Fibroblast of lung (primary cell): Measurements from ENCODE around the gene DENND5B. TPM values are rescaled to one million over a fixed set of nuclear protein-coding genes. Genes with fewer than 3 reads are reported as not detected.

Experiments used
- DNase-seq, 2 donors: peaks; one replicate each; pipeline versions ENCODE4 v3.0.0 to v3.0.0-alpha.2; 2010; ENCODE audit warnings: low read depth in 2 of 2
- H2AFZ ChIP-seq: 2 replicates; pipeline ENCODE4 v1.5.1; 2012; ENCODE audit warnings: low read length, control low read depth, inconsistent platforms
- H3K27ac ChIP-seq: 2 replicates; pipeline ENCODE4 v1.5.1; 2011; ENCODE audit warnings: low read length, control low read depth; ENCODE audit not compliant: insufficient read depth
- H3K27me3 ChIP-seq: 2 replicates; pipeline ENCODE4 v1.5.1; 2011; ENCODE audit warnings: mild to moderate bottlenecking, low read length; ENCODE audit not compliant: control insufficient read depth, insufficient read depth
- H3K36me3 ChIP-seq: 2 replicates; pipeline ENCODE4 v1.5.1; 2011; ENCODE audit warnings: low read length; ENCODE audit not compliant: control insufficient read depth, insufficient read depth
- H3K4me1 ChIP-seq: 2 replicates; pipeline ENCODE4 v1.5.1; 2011; ENCODE audit warnings: low read length; ENCODE audit not compliant: control insufficient read depth, insufficient read depth; ENCODE audit errors: extremely low read depth
- H3K4me2 ChIP-seq: 2 replicates; pipeline ENCODE4 v1.5.1; 2011; ENCODE audit warnings: low read length, control low read depth; ENCODE audit not compliant: insufficient read depth; ENCODE audit errors: extremely low read depth
- H3K4me3 ChIP-seq, 4 experiments: fragments of 200-600 bp in 1 of 4; sonication (generic) in 1 of 4; replicated peaks in 1 of 4; 2 replicates each; pipeline ENCODE4 v1.5.1; 2011 to 2016; ENCODE audit warnings: low read length in 4 of 4, low read depth in 3 of 4, mild to moderate bottlenecking in 3 of 4, control low read depth in 2 of 4, inconsistent platforms in 1 of 4, mixed read lengths in 1 of 4; ENCODE audit not compliant: insufficient read depth in 1 of 4; ENCODE audit errors: control extremely low read depth in 1 of 4
- H3K79me2 ChIP-seq: 2 replicates; pipeline ENCODE4 v1.5.1; 2012; ENCODE audit warnings: mild to moderate bottlenecking, low read length, inconsistent platforms; ENCODE audit not compliant: control insufficient read depth, insufficient read depth
- H3K9ac ChIP-seq: 2 replicates; pipeline ENCODE4 v1.5.1; 2011; ENCODE audit warnings: mild to moderate bottlenecking, low read length, control low read depth; ENCODE audit not compliant: insufficient read depth
- H3K9me3 ChIP-seq: 2 replicates; pipeline ENCODE4 v1.5.1; 2012; ENCODE audit warnings: low read depth, low read length; ENCODE audit not compliant: control insufficient read depth, insufficient read depth
- H4K20me1 ChIP-seq: 2 replicates; pipeline ENCODE4 v1.5.1; 2011; ENCODE audit warnings: low read length; ENCODE audit not compliant: control insufficient read depth, insufficient read depth; ENCODE audit errors: extremely low read depth
- EZH2 ChIP-seq: IDR thresholded peaks from 2 replicates; pipeline ENCODE4 v1.5.1; 2012; ENCODE audit warnings: low read length, control low read depth, mild to moderate bottlenecking; ENCODE audit errors: missing control alignments
- polyA plus RNA-seq, 2 donors: library from polyadenylated mRNA; depleted of rRNA in 1 of 2; stranded (reverse) in 1 of 2; unstranded in 1 of 2; fragments of >200 nt; gene quantifications; 2 replicates each; pipeline ENCODE4 v1.2.1, GENCODE V29; 2011 to 2012; ENCODE audit warnings: missing spikeins in 1 of 2
- total RNA-seq: library from RNA; depleted of rRNA; stranded (reverse); fragments of >200 nt; gene quantifications from 2 replicates; pipeline ENCODE4 v1.2.1, GENCODE V29; 2014
- TF ChIP-seq, protein P1 (sequence below), 2 donors: IDR thresholded peaks in 1 of 2; conservative IDR thresholded peaks in 1 of 2; 1 replicate in 1 of 2; 2 replicates in 1 of 2; pipeline ENCODE4 v1.5.1; 2011 to 2012; ENCODE audit warnings: low read length in 2 of 2, control low read depth in 1 of 2, inconsistent platforms in 1 of 2, low read depth in 1 of 2, mild to moderate bottlenecking in 1 of 2

The DENND5B gene
- total and polyA plus RNA-seq, 2 donors (not counting 1 experiment from before 2014, with no cell fraction given), result 5.3 to 6.9 TPM

GRCh38 chr12:31339831-31340622 lies 250.9 kb downstream of the DENND5B start:
- no peaks in the 10 kb centered on the region for H3K27me3 ChIP-seq
- H3K9ac ChIP-seq, result no peak overlapping the region
- no peaks in the 10 kb centered on the region for H3K4me1 ChIP-seq
- H3K27ac ChIP-seq, result no peak overlapping the region
- no peaks in the 10 kb centered on the region for H3K9me3 ChIP-seq
- H3K4me2 ChIP-seq, result no peak overlapping the region
- no peak overlapping the region for H2AFZ ChIP-seq
- H3K36me3 ChIP-seq, result no peaks in the 10 kb centered on the region
- H3K4me3 ChIP-seq, result no peak overlapping the region
- no peaks in the 10 kb centered on the region for H4K20me1 ChIP-seq
- no peak for DNase-seq
- TF ChIP-seq, protein P1, sequence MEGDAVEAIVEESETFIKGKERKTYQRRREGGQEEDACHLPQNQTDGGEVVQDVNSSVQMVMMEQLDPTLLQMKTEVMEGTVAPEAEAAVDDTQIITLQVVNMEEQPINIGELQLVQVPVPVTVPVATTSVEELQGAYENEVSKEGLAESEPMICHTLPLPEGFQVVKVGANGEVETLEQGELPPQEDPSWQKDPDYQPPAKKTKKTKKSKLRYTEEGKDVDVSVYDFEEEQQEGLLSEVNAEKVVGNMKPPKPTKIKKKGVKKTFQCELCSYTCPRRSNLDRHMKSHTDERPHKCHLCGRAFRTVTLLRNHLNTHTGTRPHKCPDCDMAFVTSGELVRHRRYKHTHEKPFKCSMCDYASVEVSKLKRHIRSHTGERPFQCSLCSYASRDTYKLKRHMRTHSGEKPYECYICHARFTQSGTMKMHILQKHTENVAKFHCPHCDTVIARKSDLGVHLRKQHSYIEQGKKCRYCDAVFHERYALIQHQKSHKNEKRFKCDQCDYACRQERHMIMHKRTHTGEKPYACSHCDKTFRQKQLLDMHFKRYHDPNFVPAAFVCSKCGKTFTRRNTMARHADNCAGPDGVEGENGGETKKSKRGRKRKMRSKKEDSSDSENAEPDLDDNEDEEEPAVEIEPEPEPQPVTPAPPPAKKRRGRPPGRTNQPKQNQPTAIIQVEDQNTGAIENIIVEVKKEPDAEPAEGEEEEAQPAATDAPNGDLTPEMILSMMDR (conservative IDR thresholded peaks at IDR 0.05 in 1 of 2, IDR thresholded peaks at IDR 0.05 in 1 of 2; ENCODE audit: low read depth in 1 of 2, low read length in 2 of 2), result no peak
- TF ChIP-seq EZH2, result no peak
- no peaks in the 10 kb centered on the region for H3K79me2 ChIP-seq

DNA sequence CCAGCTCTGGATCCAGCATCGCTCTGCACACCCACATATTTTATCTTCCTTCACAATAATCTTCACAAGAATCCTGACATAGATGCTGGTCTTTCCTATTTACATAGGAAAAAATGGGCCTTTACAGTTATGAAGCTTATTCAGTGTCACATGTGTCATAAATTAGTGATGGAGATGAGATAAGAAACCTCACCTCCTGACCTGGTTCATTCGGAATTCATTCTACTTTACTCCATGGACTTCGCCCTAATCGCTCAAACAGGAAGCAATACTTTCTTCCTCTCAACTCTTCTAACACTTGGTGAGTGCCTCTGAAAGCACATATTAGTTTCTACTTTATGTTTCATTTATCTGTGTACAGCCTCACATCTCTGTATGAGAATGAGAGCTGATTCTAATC lies 253.0 kb downstream of the DENND5B start:
- Histone ChIP-seq H3K9ac (no peak overlapping the region), H3K79me2 (no peaks in the 10 kb centered on the region), H3K4me2 (no peak overlapping the region), H3K27me3 (no peaks in the 10 kb centered on the region), H3K36me3 (no peaks in the 10 kb centered on the region), H3K4me1 (no peaks in the 10 kb centered on the region), H3K9me3 (no peaks in the 10 kb centered on the region), H3K4me3 (no peak overlapping the region), H3K27ac (no peak overlapping the region), H2AFZ (no peak overlapping the region), H4K20me1 (no peaks in the 10 kb centered on the region)
- no peak for DNase-seq
- no peak for TF ChIP-seq EZH2
- TF ChIP-seq, protein P1 (conservative IDR thresholded peaks at IDR 0.05 in 1 of 2, IDR thresholded peaks at IDR 0.05 in 1 of 2; ENCODE audit: low read depth in 1 of 2, low read length in 2 of 2), result no peak

Other genes with a start within 250 kb of the DENND5B start
- gene ETFBKMT, start 68.6 kb upstream of the DENND5B start, total RNA-seq, result 4.4 and 6.1 TPM in 2 replicates
- 1.9 and 2.8 TPM in 2 replicates for gene ETFBKMT, start 68.6 kb upstream of the DENND5B start, polyA plus RNA-seq
- gene AMN1, start 137.9 kb upstream of the DENND5B start, total RNA-seq, result 4.9 and 9.1 TPM in 2 replicates
- gene AMN1, start 137.9 kb upstream of the DENND5B start, polyA plus RNA-seq, result 6.8 and 10.4 TPM in 2 replicates